ENCODE data around the gene ANKMY1. TPM values are rescaled to one million over a fixed set of nuclear protein-coding genes. Genes with fewer than 3 reads are reported as not detected.

Gene ANKMY1
- total RNA-seq, 1 donor from 2014 or later, result 13.0 TPM

DNA sequence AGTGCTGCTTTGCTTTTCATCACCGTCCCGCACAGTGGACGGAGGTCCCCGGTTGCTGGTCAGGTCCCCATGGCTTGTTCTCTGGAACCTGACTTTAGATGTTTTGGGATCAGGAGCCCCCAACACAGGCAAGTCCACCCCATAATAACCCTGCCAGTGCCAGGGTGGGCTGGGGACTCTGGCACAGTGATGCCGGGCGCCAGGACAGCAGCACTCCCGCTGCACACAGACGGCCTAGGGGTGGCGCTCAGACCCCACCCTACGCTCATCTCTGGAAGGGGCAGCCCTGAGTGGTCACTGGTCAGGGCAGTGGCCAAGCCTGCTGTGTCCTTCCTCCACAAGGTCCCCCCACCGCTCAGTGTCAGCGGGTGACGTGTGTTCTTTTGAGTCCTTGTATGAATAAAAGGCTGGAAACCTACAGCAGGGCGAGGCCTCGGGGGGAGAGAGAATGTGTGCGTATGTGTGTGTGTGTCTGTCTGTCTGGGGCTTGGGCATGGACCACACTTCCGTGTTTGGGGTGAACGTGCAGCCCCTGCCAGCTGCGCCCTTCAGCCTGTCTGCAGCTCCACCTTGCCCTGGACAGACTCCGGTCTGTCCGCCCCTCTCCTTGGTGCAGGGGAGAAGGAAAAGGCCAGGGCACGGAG, 90.0 kb downstream of the ANKMY1 start:
- Mint-ChIP-seq H3K9me3 (no peaks in the 10 kb centered on the region), H3K4me3 (peak overlapping the region; percentile 38), H3K27ac (ENCODE audit: unreplicated experiment) (no peak overlapping the region), H3K27me3 (ENCODE audit: low read depth) (no peaks in the 10 kb centered on the region), H3K4me1 (peaks cover 19% of the 10 kb centered on the region), H3K36me3 (ENCODE audit: low read depth) (peaks cover 7% of the 10 kb centered on the region)
- peak; percentile 1 for DNase-seq (ENCODE audit: low read depth, low spot score)
- TF ChIP-seq, protein P1, sequence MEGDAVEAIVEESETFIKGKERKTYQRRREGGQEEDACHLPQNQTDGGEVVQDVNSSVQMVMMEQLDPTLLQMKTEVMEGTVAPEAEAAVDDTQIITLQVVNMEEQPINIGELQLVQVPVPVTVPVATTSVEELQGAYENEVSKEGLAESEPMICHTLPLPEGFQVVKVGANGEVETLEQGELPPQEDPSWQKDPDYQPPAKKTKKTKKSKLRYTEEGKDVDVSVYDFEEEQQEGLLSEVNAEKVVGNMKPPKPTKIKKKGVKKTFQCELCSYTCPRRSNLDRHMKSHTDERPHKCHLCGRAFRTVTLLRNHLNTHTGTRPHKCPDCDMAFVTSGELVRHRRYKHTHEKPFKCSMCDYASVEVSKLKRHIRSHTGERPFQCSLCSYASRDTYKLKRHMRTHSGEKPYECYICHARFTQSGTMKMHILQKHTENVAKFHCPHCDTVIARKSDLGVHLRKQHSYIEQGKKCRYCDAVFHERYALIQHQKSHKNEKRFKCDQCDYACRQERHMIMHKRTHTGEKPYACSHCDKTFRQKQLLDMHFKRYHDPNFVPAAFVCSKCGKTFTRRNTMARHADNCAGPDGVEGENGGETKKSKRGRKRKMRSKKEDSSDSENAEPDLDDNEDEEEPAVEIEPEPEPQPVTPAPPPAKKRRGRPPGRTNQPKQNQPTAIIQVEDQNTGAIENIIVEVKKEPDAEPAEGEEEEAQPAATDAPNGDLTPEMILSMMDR (conservative IDR thresholded peaks at IDR 0.05), result no peak

- Mint-ChIP-seq H3K27ac (ENCODE audit: unreplicated experiment) (no peak overlapping the region), H3K4me3 (peak overlapping the region; percentile 38), H3K9me3 (no peaks in the 10 kb centered on the region), H3K27me3 (ENCODE audit: low read depth) (no peaks in the 10 kb centered on the region), H3K36me3 (ENCODE audit: low read depth) (peaks cover 4% of the 10 kb centered on the region), H3K4me1 (peaks cover 19% of the 10 kb centered on the region)
- TF ChIP-seq, protein P1 (conservative IDR thresholded peaks at IDR 0.05), result no peak
- peak; percentile 10 for DNase-seq (ENCODE audit: low read depth, low spot score)
Measured at GRCh38 chr2:240467149-240467642, 90.6 kb downstream of the ANKMY1 start.

DNA sequence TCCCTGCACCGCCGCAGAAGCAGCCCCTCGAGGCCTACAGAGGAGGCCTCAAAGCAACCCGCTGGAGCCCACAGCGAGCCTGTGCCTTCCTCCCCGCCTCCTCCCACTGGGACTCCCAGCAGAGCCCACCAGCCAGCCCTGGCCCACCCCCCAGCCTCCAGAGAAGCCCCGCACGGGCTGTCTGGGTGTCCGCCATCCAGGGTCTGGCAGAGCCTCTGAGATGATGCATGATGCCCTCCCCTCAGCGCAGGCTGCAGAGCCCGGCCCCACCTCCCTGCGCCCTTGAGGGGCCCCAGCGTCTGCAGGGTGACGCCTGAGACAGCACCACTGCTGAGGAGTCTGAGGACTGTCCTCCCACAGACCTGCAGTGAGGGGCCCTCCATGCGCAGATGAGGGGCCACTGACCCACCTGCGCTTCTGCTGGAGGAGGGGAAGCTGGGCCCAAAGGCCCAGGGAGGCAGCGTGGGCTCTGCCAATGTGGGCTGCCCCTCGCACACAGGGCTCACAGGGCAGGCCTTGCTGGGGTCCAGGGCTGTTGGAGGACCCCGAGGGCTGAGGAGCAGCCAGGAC, 91.1 kb downstream of the ANKMY1 start:
- Mint-ChIP-seq H3K9me3 (no peaks in the 10 kb centered on the region), H3K27me3 (ENCODE audit: low read depth) (no peaks in the 10 kb centered on the region), H3K4me1 (peaks cover 19% of the 10 kb centered on the region), H3K4me3 (no peak overlapping the region), H3K27ac (ENCODE audit: unreplicated experiment) (no peak overlapping the region), H3K36me3 (ENCODE audit: low read depth) (peaks cover 4% of the 10 kb centered on the region)
- TF ChIP-seq, protein P1 (conservative IDR thresholded peaks at IDR 0.05), result no peak
- DNase-seq (ENCODE audit: low read depth, low spot score), result no peak

GRCh38 chr2:240465765-240466578, 91.8 kb downstream of the ANKMY1 start:
- Mint-ChIP-seq H3K9me3 (no peaks in the 10 kb centered on the region), H3K27ac (ENCODE audit: unreplicated experiment) (no peak overlapping the region), H3K4me1 (peaks cover 19% of the 10 kb centered on the region), H3K27me3 (ENCODE audit: low read depth) (no peaks in the 10 kb centered on the region), H3K4me3 (no peak overlapping the region), H3K36me3 (ENCODE audit: low read depth) (peaks cover 4% of the 10 kb centered on the region)
- TF ChIP-seq, protein P1 (conservative IDR thresholded peaks at IDR 0.05), result no peak
- DNase-seq (ENCODE audit: low read depth, low spot score), result no peak

DNA sequence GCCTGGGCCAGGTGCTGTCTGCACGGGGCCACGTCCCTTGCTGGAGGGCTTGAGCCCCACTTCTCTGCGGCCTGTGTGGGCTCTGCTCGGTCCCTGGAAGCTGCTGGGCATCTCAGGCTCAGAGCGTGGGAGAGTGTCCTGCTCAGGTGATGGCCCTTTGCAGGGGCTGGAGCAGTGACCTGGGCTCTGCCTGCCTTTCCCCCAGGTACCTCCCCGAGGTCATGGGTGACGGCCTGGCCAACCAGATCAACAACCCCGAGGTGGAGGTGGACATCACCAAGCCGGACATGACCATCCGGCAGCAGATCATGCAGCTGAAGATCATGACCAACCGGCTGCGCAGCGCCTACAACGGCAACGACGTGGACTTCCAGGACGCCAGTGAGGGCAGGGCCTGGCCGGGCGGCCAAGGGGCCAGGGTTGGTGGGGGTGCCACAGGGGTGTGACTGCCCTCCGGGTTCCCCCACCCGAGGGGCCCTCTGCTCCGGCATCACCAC, 92.5 kb downstream of the ANKMY1 start:
- H3K36me3 Mint-ChIP-seq (ENCODE audit: low read depth), result peaks cover 4% of the 10 kb centered on the region
- H3K27ac Mint-ChIP-seq (ENCODE audit: unreplicated experiment), result no peak overlapping the region
- no peaks in the 10 kb centered on the region for H3K27me3 Mint-ChIP-seq (ENCODE audit: low read depth)
- H3K4me1 Mint-ChIP-seq, result peaks cover 13% of the 10 kb centered on the region
- no peaks in the 10 kb centered on the region for H3K9me3 Mint-ChIP-seq
- no peak overlapping the region for H3K4me3 Mint-ChIP-seq
- TF ChIP-seq, protein P1 (conservative IDR thresholded peaks at IDR 0.05), result no peak
- DNase-seq (ENCODE audit: low read depth, low spot score), result no peak

Measured in neural crest cell (in vitro differentiated cells).